MV-4-11 (cell line): Measurements from ENCODE around the gene GLI3.

ENCODE experiments used
- DNase-seq: peaks from one replicate; lab custom pipeline; 2025; lab: John Stamatoyannopoulos, UW

The GLI3 gene

GRCh38 chr7:41928166-41928565 lies 308.8 kb downstream of the GLI3 start:
- DNase-seq, result no peak

- DNase-seq, result no peak
These were observed 309.6 kb downstream of the GLI3 start for GRCh38 chr7:41927380-41927779.

GRCh38 chr7:41925946-41926345 lies 311.1 kb downstream of the GLI3 start:
- DNase-seq, result no peak

- DNase-seq, result no peak
These were observed 312.2 kb downstream of the GLI3 start for GRCh38 chr7:41924796-41925195.

GRCh38 chr7:41922373-41922772 lies 314.6 kb downstream of the GLI3 start:
- no peak for DNase-seq

GRCh38 chr7:41921453-41921981 lies 315.5 kb downstream of the GLI3 start:
- peak; percentile 31 for DNase-seq

GRCh38 chr7:41918597-41918996 lies 318.4 kb downstream of the GLI3 start:
- no peak for DNase-seq

GRCh38 chr7:41916450-41916927 lies 320.5 kb downstream of the GLI3 start:
- DNase-seq, result no peak

- DNase-seq, result peak; percentile 53
These were observed 321.1 kb downstream of the GLI3 start for GRCh38 chr7:41915871-41916270.

- DNase-seq, result no peak
These were observed 324.0 kb downstream of the GLI3 start for GRCh38 chr7:41912851-41913567.

- DNase-seq, result no peak
These were observed 324.6 kb downstream of the GLI3 start for GRCh38 chr7:41912426-41912825.

- DNase-seq, result no peak
These were observed 325.2 kb downstream of the GLI3 start for GRCh38 chr7:41911792-41912191.
